Astrocyte (in vitro differentiated cells and primary cell): ENCODE data around the gene PIGL.

Experiments used
- CTCF ChIP-seq: IDR thresholded peaks from 2 replicates; pipeline ENCODE4 v1.5.1; 2011; ENCODE audit warnings: low read depth, mild to moderate bottlenecking, inconsistent platforms, low read length, moderate library complexity; ENCODE audit not compliant: insufficient read depth
- EZH2 ChIP-seq: IDR thresholded peaks from 2 replicates; pipeline ENCODE4 v1.6.1; 2012; ENCODE audit warnings: mild to moderate bottlenecking, low read length, inconsistent platforms; ENCODE audit not compliant: insufficient read depth

GRCh38 chr17:16329519-16330271, 112.7 kb downstream of the PIGL start:
- no peak for TF ChIP-seq CTCF
- no peak for TF ChIP-seq EZH2
